Neuronal stem cell (in vitro differentiated cells): ENCODE measurements around the gene DVL3.

Experiments
- DNase-seq: peaks from one replicate; pipeline ENCODE4 v3.0.0-alpha.2; 2013; ENCODE audit warnings: low spot score
- H2AFZ ChIP-seq: one replicate; pipeline ENCODE4 v1.6.1; 2013; ENCODE audit warnings: mild to moderate bottlenecking, low read length, inconsistent platforms
- H2AK5ac ChIP-seq: 2 replicates; pipeline ENCODE4 v1.6.1; 2013; ENCODE audit warnings: low read depth, mild to moderate bottlenecking, inconsistent platforms, low read length, moderate library complexity, mixed read lengths
- H2BK120ac ChIP-seq: 2 replicates; pipeline ENCODE4 v1.6.1; 2013; ENCODE audit warnings: low read depth, mild to moderate bottlenecking, inconsistent platforms, low read length, moderate library complexity, mixed read lengths
- H2BK12ac ChIP-seq: one replicate; pipeline ENCODE4 v1.6.1; 2013; ENCODE audit warnings: low read length, inconsistent platforms
- H2BK15ac ChIP-seq: 2 replicates; pipeline ENCODE4 v1.6.1; 2013; ENCODE audit warnings: mild to moderate bottlenecking, low read length, inconsistent platforms, mixed read lengths
- H2BK5ac ChIP-seq: one replicate; pipeline ENCODE4 v1.6.1; 2013; ENCODE audit warnings: inconsistent platforms, mild to moderate bottlenecking, low read length, moderate library complexity
- H3K14ac ChIP-seq: one replicate; pipeline ENCODE4 v1.6.1; 2013; ENCODE audit warnings: low read length, inconsistent platforms
- H3K18ac ChIP-seq: 2 replicates; pipeline ENCODE4 v1.6.1; 2013; ENCODE audit warnings: low read length, inconsistent platforms
- H3K23ac ChIP-seq: 2 replicates; pipeline ENCODE4 v1.6.1; 2013; ENCODE audit warnings: low read depth, mild to moderate bottlenecking, mixed read lengths, low read length, inconsistent platforms; ENCODE audit not compliant: poor library complexity
- H3K27ac ChIP-seq: replicated peaks from 3 replicates; pipeline ENCODE4 v1.5.1; 2013; ENCODE audit warnings: low read length, inconsistent platforms
- H3K27me3 ChIP-seq, 3 experiments: 2 replicates each; pipeline ENCODE4 v1.6.1; 2013; ENCODE audit warnings: low read length in 3 of 3, mild to moderate bottlenecking in 2 of 3, inconsistent platforms in 1 of 3, low read depth in 1 of 3, mixed read lengths in 1 of 3, moderate library complexity in 1 of 3; ENCODE audit not compliant: control insufficient read depth in 3 of 3, insufficient read depth in 3 of 3
- H3K36me3 ChIP-seq, 2 donors: replicated peaks in 1 of 2; 2 replicates each; pipeline ENCODE4 v1.6.1; 2013; ENCODE audit warnings: low read length in 2 of 2; ENCODE audit not compliant: control insufficient read depth in 2 of 2, insufficient read depth in 2 of 2
- H3K4ac ChIP-seq: 2 replicates; pipeline ENCODE4 v1.6.1; 2013; ENCODE audit warnings: inconsistent platforms, mild to moderate bottlenecking, low read length, moderate library complexity
- H3K4me1 ChIP-seq, 2 donors: 1 replicate in 1 of 2; 2 replicates in 1 of 2; pipeline ENCODE4 v1.6.1; 2013; ENCODE audit warnings: low read length in 2 of 2, low read depth in 1 of 2; ENCODE audit not compliant: control insufficient read depth in 2 of 2, insufficient read depth in 1 of 2
- H3K4me2 ChIP-seq: one replicate; pipeline ENCODE4 v1.6.1; 2013; ENCODE audit warnings: mild to moderate bottlenecking, low read length, inconsistent platforms; ENCODE audit not compliant: insufficient read depth, poor library complexity, severe bottlenecking
- H3K4me3 ChIP-seq, 2 donors: 2 replicates each; pipeline ENCODE4 v1.5.1; 2013; ENCODE audit warnings: low read length in 2 of 2, mild to moderate bottlenecking in 2 of 2, inconsistent platforms in 1 of 2, moderate library complexity in 1 of 2
- H3K79me1 ChIP-seq: one replicate; pipeline ENCODE4 v1.6.1; 2013; ENCODE audit warnings: low read depth, mild to moderate bottlenecking, inconsistent platforms, low read length, moderate library complexity
- H3K9ac ChIP-seq: one replicate; pipeline ENCODE4 v1.6.1; 2013; ENCODE audit warnings: mild to moderate bottlenecking, low read depth, low read length, inconsistent platforms; ENCODE audit not compliant: poor library complexity
- H3K9me3 ChIP-seq, 2 donors: replicated peaks in 1 of 2; 2 replicates each; pipeline versions ENCODE3 to v1.6.1; 2013; ENCODE audit warnings: low read length in 2 of 2, mild to moderate bottlenecking in 2 of 2, inconsistent platforms in 1 of 2, low read depth in 1 of 2, mixed read lengths in 1 of 2, moderate library complexity in 1 of 2; ENCODE audit not compliant: control insufficient read depth in 2 of 2, insufficient read depth in 1 of 2
- H4K8ac ChIP-seq: one replicate; pipeline ENCODE4 v1.6.1; 2013; ENCODE audit warnings: low read depth, mild to moderate bottlenecking, inconsistent platforms, low read length, moderate library complexity
- H4K91ac ChIP-seq: one replicate; pipeline ENCODE4 v1.6.1; 2013; ENCODE audit warnings: low read length, low read depth, mild to moderate bottlenecking, inconsistent platforms; ENCODE audit not compliant: poor library complexity
- WGBS, 2 donors: extraction: QIAGEN DNeasy Blood & Tissue Kit; methylation state at CpG; one replicate each; pipeline ENCODE4 v1.1.7; 2013; ENCODE audit warnings: missing lambda C conversion rate in 2 of 2, mixed read lengths in 1 of 2; ENCODE audit not compliant: insufficient read length in 2 of 2, insufficient replicate concordance in 1 of 2; ENCODE audit errors: extremely low coverage in 2 of 2; 5-methylcytosine and 5-hydroxymethylcytosine counted together

Gene DVL3

DNA sequence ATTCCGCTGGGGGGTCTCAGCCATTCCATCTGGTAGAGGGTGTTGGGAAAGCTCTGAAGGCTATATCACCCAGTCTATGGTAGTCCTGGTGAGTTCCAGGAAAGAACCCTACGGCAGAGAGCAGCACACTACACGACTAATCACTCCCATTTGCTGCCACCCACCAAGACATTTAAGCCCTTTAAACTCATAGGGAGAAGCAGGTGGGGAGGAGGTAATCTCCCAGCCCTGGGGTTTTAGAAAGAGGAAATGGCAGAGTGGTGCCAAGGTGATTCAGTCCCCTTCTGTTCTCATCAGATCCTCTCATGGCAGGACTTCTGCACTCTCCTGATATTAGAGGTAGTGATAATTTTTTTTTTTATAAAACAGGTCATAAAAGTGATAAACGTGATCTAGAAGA is 63.6 kb downstream of the DVL3 start:
- Histone ChIP-seq H3K9me3 (no peaks in the 10 kb centered on the region), H3K27me3 (peaks cover 0 to 8% (median 0%) of the 10 kb centered on the region in 3 experiments), H3K23ac (no peak overlapping the region), H2BK120ac (no peak overlapping the region), H3K4me1 (no peaks in the 10 kb centered on the region), H2BK5ac (no peak overlapping the region), H2AFZ (no peak overlapping the region), H3K9ac (no peak overlapping the region), H3K79me1 (no peaks in the 10 kb centered on the region), H3K27ac (no peak overlapping the region), H4K8ac (no peak overlapping the region), H3K18ac (no peak overlapping the region), H2BK15ac (no peak overlapping the region), H2AK5ac (no peak overlapping the region), H3K4me3 (no peak overlapping the region), H2BK12ac (no peak overlapping the region), H3K4me2 (no peak overlapping the region), H3K14ac (no peak overlapping the region), H4K91ac (no peak overlapping the region), H3K36me3 (no peaks in the 10 kb centered on the region), H3K4ac (no peak overlapping the region)
- no peak for DNase-seq
- WGBS, 2 donors: no CpG with 5 or more reads among the region's 4 CpGs

- Histone ChIP-seq H3K9me3 (no peaks in the 10 kb centered on the region), H3K4me1 (no peaks in the 10 kb centered on the region), H3K79me1 (no peaks in the 10 kb centered on the region), H2AK5ac (no peak overlapping the region), H3K9ac (no peak overlapping the region), H3K14ac (no peak overlapping the region), H3K4ac (no peak overlapping the region), H3K36me3 (no peaks in the 10 kb centered on the region), H3K18ac (no peak overlapping the region), H4K8ac (no peak overlapping the region), H3K4me2 (no peak overlapping the region), H2BK120ac (no peak overlapping the region), H3K23ac (no peak overlapping the region), H2BK15ac (no peak overlapping the region), H3K27me3 (peaks cover 0 to 34% (median 4%) of the 10 kb centered on the region in 3 experiments), H3K4me3 (no peak overlapping the region), H2BK12ac (no peak overlapping the region), H4K91ac (no peak overlapping the region), H2AFZ (no peak overlapping the region), H2BK5ac (no peak overlapping the region), H3K27ac (no peak overlapping the region)
- DNase-seq: no peak
- WGBS, 2 donors: no CpG with 5 or more reads among the region's 3 CpGs
Observed at GRCh38 chr3:184222521-184222920, 67.3 kb downstream of the DVL3 start.
